ENCODE data around the gene NUDT19.
"Not testable (repeated sequence)": the region's sequence is repeated elsewhere in the genome, so short reads cannot be mapped to it uniquely, and the experiment has no call there.

DNA sequence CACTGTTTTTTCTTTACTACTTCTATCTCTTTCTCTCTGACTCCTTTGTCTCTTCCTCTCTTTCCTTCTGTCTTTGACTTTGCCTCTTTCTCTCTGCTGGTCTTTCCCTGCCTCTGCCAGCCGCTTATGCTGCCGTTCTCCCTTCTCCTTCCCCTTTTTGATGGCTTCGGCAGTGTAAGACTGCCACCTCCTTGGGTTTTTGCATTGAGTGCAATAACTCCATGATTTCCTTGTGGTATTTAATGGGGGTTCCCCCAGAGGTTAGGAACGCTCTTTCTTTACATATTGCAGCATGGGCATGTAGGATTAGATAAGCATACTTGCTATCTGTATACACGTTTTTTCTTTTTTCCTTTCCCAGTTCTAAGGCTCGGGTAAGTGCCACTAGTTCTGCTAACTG is 3.9 kb downstream of the NUDT19 start:
- not testable (repeated sequence) for TF ChIP-seq FOXK2 (IDR thresholded peaks at IDR 0.05); ATF7 (IDR thresholded peaks at IDR 0.05; ENCODE audit: low read depth); ZSCAN29 (IDR thresholded peaks at IDR 0.05); RFX5 (IDR thresholded peaks at IDR 0.05; ENCODE audit: low read depth, low read length); NR2C1 (IDR thresholded peaks at IDR 0.05); ZBTB33 (IDR thresholded peaks at IDR 0.05); CTCF (IDR thresholded peaks at IDR 0.05 in 2 of 3, conservative IDR thresholded peaks at IDR 0.05 in 1 of 3; ENCODE audit: control insufficient read depth in 2 of 3, extremely low read depth in 1 of 3, insufficient read depth in 1 of 3, low read depth in 3 of 3, low read length in 3 of 3); REST (IDR thresholded peaks at IDR 0.05; ENCODE audit: low read depth, low read length); RAD51 (IDR thresholded peaks at IDR 0.05)
